Activated CD8-positive, alpha-beta memory T cell treated with anti-CD3 and anti-CD28 coated beads for 24 hours (primary cell): ENCODE measurements around the gene MTA1.

Source experiments
- DNase-seq: peaks from one replicate; pipeline ENCODE4 v3.0.0-alpha.2; 2020

The MTA1 gene

DNA sequence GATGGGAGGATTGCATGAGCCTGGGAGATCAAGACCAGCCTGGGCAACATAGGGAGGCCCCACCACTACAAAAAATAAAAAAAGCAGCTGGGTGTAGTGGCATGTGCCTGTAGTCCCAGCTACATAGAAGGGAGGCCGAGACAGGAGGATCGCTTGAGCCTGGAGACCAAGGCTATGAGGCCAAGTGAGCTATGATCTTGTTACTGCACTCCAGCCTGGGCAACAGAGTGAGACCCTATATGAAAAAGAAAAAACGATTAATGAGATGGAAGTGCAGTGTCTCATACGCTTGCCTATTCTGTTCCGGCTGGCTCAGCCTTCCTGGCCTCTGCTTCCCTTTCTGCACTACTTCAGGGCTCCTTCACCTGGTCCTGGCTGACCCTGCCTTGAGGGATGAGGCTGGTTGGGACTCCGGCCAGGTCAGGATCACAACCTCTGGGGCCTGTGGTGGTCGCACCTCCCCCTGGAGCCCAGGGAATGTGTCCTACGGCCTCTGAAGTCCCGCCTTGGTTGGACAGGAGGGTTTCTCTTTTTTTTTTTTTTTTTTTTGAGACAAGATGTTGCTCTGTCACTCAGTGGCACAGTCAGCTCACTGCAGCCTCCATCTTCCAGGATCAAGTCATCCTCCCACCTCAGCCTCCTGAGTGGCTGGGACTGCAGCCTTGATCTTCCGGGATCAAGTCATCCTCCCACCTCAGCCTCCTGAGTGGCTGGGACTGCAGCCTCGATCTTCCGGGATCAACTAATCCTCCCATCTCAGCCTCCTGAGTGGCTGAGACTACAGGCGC lies 82.1 kb downstream of the MTA1 start:
- no peak for DNase-seq

DNA sequence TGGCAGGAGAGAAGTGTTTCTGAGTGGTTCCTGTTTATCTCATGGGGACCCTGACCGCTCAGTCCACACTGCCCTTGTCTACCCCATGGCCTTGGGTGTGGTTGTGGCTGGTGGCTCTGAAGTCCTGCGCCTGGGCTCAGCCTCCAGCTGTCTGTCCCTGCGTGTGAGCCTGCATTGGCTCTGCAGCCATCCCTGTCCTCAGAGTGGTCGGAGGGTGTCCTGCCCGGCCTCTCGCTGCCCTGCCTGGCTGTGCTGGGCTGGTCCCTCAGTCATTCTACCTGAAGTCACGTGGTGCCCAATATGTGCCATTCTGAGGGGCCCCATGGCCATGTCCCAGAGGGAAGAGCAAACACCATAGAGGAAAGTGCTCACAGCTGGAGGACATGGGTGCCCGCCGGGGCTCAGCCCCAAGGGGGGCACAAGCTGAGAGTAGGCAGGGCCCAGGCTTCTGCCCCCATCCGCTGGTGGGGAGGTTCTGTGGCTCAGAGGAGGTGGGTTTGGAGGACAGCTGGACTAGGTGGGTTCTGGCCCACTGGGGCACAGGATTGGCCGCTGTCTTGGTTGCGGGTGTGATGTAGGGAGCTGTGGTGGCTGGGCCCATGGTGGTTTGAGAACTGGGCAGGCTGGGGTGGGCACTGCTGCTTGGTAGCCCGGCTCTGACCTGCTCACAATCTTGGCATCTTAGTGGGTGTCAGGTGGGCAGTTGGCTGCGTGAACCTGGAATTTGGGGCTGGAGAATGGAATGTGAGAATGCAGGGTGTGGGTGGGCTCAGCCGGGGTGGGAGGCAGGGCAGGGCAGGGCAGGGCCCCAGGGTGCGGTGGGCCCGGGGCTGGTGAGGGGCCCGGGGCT lies 83.0 kb downstream of the MTA1 start:
- no peak for DNase-seq

DNA sequence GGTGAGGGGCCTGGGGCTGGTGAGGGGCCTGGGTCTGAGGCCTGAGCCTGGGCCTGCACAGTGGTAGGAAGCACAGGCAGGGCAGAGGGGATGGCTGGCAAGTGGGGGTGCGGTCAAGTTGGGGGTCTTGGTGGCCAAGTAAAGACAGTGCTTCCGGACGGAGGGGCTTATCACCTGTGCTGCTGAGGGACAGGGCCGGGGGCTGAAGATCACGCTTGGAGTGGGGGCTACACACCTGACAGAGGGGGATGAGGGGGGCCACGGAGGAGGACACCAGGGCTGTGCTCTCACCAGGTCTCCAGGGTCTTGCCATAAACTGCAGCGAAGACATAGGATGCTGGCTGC lies 83.6 kb downstream of the MTA1 start:
- no peak for DNase-seq

DNA sequence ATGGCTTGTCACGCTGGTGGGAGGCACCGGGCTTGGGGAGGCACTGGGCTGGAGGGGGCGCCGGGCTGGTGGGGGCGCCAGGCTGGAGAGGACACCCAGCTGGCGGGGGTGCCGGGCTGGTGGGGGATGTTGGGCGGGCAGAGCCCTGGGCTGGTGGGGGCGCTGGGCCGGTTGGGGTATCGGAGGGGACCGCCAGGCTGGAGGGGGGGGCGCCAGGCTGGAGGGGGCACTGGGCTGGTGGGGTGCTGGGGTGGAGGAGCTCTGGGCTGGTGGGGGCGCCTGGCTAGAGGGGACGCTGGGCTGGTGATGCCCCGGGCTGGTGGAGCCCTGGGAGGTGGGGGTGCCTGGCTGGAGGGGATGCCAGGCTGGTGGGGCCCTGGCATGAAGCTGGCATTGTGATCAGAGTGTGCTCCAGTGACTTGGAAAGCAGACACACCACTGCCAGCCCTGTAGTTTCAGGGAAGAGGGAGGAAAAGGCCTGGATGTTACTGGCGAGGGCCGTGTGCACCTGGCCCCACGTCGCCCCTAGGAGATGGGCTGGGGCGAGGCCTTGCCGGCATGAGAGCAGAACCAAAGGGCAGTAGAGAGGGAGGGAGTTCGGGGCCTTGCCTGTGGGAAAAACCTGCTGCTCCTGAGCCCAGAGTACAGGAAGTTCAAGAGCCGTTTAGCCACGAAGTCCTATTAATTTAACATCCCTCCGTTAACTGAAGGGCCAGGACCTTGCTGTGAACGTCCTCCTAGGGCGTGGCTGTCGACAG lies 84.5 kb downstream of the MTA1 start:
- no peak for DNase-seq

DNA sequence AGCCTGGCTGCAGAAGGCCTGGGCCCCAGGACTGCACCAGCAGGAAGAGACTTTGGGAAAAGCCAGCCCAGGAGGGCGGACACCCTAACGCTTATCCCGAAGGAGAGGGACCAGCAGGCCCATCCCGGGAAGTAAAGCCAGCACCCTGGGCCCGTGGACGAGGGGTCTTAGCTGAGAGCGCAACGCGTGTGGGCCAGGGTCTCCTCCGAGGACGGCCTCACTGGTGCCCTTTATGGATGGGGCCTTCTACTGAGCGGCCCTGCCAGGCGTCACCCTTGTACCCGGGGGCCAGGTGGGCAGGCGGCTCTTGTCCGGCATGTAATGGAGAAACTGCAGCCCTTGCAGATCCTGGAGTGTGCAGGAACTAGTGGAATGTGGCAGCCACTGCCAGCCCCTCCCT lies 85.5 kb downstream of the MTA1 start:
- DNase-seq, result no peak

DNA sequence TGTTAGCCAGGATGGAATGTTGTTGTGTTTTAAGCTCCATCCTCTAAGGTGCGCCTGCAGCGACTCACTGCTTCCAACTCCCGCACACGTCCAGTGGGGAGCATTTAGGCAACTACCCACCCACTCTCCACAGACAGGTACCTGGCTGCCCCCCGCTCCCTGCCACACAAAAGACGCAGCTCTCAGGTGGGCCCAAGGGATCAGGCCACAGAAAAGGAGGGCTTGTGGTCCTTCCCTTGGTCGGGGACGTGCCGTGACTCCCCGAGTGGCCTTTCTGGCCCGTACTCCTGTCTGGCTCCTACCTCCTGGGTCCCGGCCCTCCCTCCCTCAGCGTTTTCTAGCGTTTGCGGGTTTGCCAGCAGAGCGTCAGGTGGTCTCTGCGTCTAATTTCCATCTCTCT lies 87.6 kb downstream of the MTA1 start:
- DNase-seq, result no peak

DNA sequence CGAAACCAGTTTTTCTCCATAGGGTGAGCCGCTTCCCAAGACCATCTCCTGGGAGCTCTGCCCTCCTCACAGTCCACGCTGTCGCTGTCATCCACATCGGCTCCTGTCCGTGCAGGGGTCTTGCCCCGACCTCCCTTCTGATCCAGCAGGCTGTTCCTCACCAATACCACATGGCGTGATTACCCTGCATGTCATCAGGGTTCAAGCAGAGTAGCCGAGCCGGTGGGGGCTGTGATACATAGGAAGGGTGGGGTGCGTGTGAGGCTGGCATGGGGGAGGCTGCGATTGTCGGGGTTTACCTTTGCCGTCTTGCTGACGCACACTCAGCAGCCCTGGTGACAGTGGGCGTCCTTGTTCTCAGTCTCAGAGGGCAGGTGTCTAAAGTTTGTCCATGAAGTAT lies 88.4 kb downstream of the MTA1 start:
- no peak for DNase-seq

DNA sequence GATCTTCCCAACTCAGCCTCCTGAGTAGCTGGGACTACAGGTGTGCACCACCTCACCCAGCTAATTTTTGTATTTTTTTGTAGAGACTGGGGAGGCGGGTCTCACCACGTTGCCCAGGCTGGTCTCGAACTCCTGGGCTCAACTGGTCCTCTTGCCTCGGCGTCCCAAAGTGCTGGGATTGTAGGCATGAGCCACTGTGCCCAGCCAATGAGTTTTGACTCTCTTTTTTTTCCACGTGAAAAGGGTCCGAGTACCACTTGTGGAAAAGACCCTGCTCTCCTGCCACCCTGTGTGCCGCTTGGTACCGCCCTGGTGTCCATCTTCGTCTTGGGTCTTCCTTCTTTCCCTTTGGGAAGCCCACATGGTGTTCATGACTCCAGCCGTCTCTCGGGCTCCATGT lies 89.0 kb downstream of the MTA1 start:
- DNase-seq, result no peak

DNA sequence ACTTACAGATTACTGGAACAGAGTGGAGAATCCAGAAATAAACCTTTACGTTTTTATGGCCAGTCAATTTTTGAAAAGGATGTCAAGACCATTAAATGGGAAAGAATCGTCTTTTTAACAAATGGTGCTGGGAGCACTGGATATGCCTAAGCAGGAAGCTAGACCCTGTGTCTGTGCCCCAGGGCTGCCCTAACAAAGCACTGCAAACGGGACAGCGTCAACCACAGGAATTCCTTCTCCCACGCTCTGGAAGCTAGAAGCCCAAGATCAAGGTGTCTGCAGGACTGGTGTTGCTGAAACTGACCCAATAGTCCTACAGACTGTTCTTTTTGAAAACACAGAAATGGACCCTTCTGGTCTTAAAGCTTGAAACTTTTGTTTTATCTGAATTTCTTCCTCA lies 97.5 kb downstream of the MTA1 start:
- DNase-seq, result no peak

DNA sequence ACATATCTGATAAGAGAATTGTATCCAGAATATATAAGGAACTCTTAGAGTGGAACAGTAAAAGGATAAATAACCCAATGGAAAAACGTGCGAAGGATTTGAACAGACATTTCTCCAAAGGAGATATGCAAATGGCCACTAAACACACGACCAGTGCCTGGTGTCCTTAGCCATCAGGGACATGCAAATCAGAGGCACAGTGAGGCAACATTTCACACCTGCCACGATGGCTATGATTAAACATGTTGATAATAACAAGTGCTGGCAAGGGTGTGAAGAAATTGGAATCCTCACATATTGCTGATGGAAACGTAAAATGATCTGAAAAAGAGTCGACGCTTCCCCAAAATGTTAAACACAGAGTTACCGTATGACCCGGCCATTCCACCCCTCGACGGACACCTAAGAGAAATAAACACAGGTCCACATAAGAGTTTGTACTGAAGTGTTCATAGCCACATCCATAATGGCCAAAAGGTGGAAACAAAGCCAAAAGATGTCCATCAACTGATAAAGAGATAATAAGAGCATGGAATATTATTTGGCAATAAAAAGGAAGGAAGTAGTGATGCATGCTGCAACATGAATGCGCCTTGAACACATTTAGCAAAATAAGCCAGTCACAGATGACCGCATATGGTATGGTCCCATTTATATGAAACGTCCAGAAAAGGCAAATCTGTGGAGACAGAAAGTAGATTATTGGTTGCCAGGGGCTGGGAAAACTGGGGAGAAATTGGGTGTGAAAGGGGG lies 100.5 kb downstream of the MTA1 start:
- DNase-seq, result no peak
